HepG2 (cell line): ENCODE data around the gene RPH3AL. TPM values are rescaled to one million over a fixed set of nuclear protein-coding genes. Genes with fewer than 3 reads are reported as not detected.
A peak's percentile ranks its signal among the peaks of the same experiment; 100 is the strongest.

Experiments used
- ATM ChIP-seq: fragments of 450-650 bp; IDR thresholded peaks from 2 replicates; pipeline ENCODE4 v1.7.1; 2017; ENCODE audit warnings: mild to moderate bottlenecking, borderline replicate concordance
- DMAP1 ChIP-seq: IDR thresholded peaks from 2 replicates; pipeline ENCODE4 v1.6.1; 2016
- GABPB1 ChIP-seq: IDR thresholded peaks from 2 replicates; pipeline ENCODE4 v1.6.1; 2016; ENCODE audit warnings: mild to moderate bottlenecking, missing genetic modification reagents, moderate library complexity, missing compliant biosample characterization
- GATA4 ChIP-seq: sonication (generic); IDR thresholded peaks from 2 replicates; pipeline ENCODE4 v1.6.1; 2016; ENCODE audit warnings: antibody characterized with exemption, low read depth, borderline replicate concordance
- HDAC2 ChIP-seq: sonication (generic); formaldehyde crosslinking; IDR thresholded peaks from 2 replicates; pipeline ENCODE4 v1.4.0; 2020; ENCODE audit warnings: missing genetic modification reagents
- HNF4G ChIP-seq, 2 experiments: sonication (generic) in 1 of 2; formaldehyde crosslinking in 1 of 2; IDR thresholded peaks; 2 replicates each; pipeline versions ENCODE4 v1.4.0 to v1.6.1; 2011 to 2020; ENCODE audit warnings: borderline replicate concordance in 2 of 2, low read depth in 2 of 2, mild to moderate bottlenecking in 2 of 2, low read length in 1 of 2, missing genetic modification reagents in 1 of 2, moderate library complexity in 1 of 2
- HOXA3 ChIP-seq: sonication (generic); formaldehyde crosslinking; IDR thresholded peaks from 2 replicates; pipeline ENCODE4 v1.5.0; 2020; ENCODE audit warnings: missing genetic modification reagents
- IRF9 ChIP-seq: sonication (generic); formaldehyde crosslinking; IDR thresholded peaks from 2 replicates; pipeline ENCODE4 v1.8.0; 2022; ENCODE audit warnings: missing genetic modification reagents, mild to moderate bottlenecking, borderline replicate concordance
- KDM4B ChIP-seq: sonication (generic); formaldehyde crosslinking; IDR thresholded peaks from 2 replicates; pipeline ENCODE4 v1.4.0; 2020; ENCODE audit warnings: missing genetic modification reagents
- PRDM4 ChIP-seq: sonication (generic); formaldehyde crosslinking; IDR thresholded peaks from 2 replicates; pipeline ENCODE4 v1.9.0; 2021; ENCODE audit warnings: missing genetic modification reagents, borderline replicate concordance
- PTBP1 ChIP-seq: fragments of 200-400 bp; formaldehyde crosslinking; IDR thresholded peaks from 2 replicates; pipeline ENCODE4 v1.6.1; 2018; ENCODE audit warnings: low read length, low read depth; ENCODE audit not compliant: poor library complexity, severe bottlenecking
- SETDB1 ChIP-seq: sonication (generic); formaldehyde crosslinking; IDR thresholded peaks from 2 replicates; pipeline ENCODE4 v1.5.1; 2020; ENCODE audit warnings: missing genetic modification reagents, mild to moderate bottlenecking, borderline replicate concordance
- SPEN ChIP-seq: sonication (generic); formaldehyde crosslinking; IDR thresholded peaks from 2 replicates; pipeline ENCODE4 v1.5.1; 2020; ENCODE audit warnings: low read depth, mild to moderate bottlenecking, missing genetic modification reagents
- TFE3 ChIP-seq: IDR thresholded peaks from 2 replicates; pipeline ENCODE4 v1.6.1; 2016
- UBTF ChIP-seq: sonication (generic); formaldehyde crosslinking; IDR thresholded peaks from 2 replicates; pipeline ENCODE4 v1.4.0; 2020; ENCODE audit warnings: mild to moderate bottlenecking, missing genetic modification reagents
- YY1 ChIP-seq: IDR thresholded peaks from 2 replicates; pipeline ENCODE4 v1.6.1; 2011; ENCODE audit warnings: low read length, low read depth, moderate library complexity, mild to moderate bottlenecking; ENCODE audit not compliant: insufficient read depth, insufficient replicate concordance
- ZFP36L2 ChIP-seq: sonication (generic); formaldehyde crosslinking; IDR thresholded peaks from 2 replicates; pipeline ENCODE4 v1.4.0; 2020; ENCODE audit warnings: missing genetic modification reagents
- ZNF20 ChIP-seq: sonication (generic); formaldehyde crosslinking; IDR thresholded peaks from 2 replicates; pipeline ENCODE4 v1.4.0; 2020; ENCODE audit warnings: mild to moderate bottlenecking, moderate library complexity, missing genetic modification reagents
- ZNF333 ChIP-seq: sonication (generic); formaldehyde crosslinking; IDR thresholded peaks from 2 replicates; pipeline ENCODE4 v1.4.0; 2020; ENCODE audit warnings: mild to moderate bottlenecking, missing genetic modification reagents, borderline replicate concordance
- ZNF614 ChIP-seq: IDR thresholded peaks from 2 replicates; pipeline ENCODE4 v1.6.1; 2018; ENCODE audit warnings: missing biosample characterization, missing genetic modification reagents, inconsistent platforms, borderline replicate concordance
- ZNF724P ChIP-seq: sonication (generic); formaldehyde crosslinking; IDR thresholded peaks from 2 replicates; pipeline ENCODE4 v1.8.0; 2022; ENCODE audit warnings: missing genetic modification reagents, borderline replicate concordance
- ZNF768 ChIP-seq: sonication (generic); formaldehyde crosslinking; IDR thresholded peaks from 2 replicates; pipeline ENCODE4 v1.4.0; 2020; ENCODE audit warnings: missing genetic modification reagents
- polyA plus RNA-seq, 8 experiments: library from polyadenylated mRNA; depleted of rRNA in 3 of 8; stranded (reverse) in 7 of 8; unstranded in 1 of 8; fragments of >200 nt; fragmentation: Illumina TruSeq in 4 of 8; extraction: Trizol in 4 of 8; gene quantifications; 2 replicates each; pipeline versions ENCODE4 v1.2.1 to v1.2.3, GENCODE V29; 2011 to 2016; ENCODE audit warnings: low read depth in 4 of 8, missing spikeins in 1 of 8, mixed read lengths in 1 of 8; ENCODE audit not compliant: insufficient read depth in 1 of 8
- total RNA-seq, 5 experiments: library from RNA; depleted of rRNA; stranded (reverse); fragments of >200 nt; fragmentation: Illumina TruSeq; extraction: Trizol; gene quantifications; 2 replicates each; pipeline ENCODE4 v1.2.3, GENCODE V29; 2016; ENCODE audit warnings: low read depth in 1 of 5

RPH3AL gene
- total and polyA plus RNA-seq, 2 of the 13 experiments (the other 11 are each of a cell fraction or from before 2014, with no cell fraction given): 7.8 to 16.4 TPM

- no peak for TF ChIP-seq TFE3 (CRISPR knock-in tag)
- TF ChIP-seq GABPB1 (CRISPR knock-in tag): peak; percentile 43; the same call in 1 of the 2 replicates
- TF ChIP-seq PTBP1: no peak
- peak; percentile 33; the same call in 1 of the 2 replicates for TF ChIP-seq HNF4G (IDR thresholded peaks at IDR 0.05; ENCODE audit: borderline replicate concordance, low read depth, low read length)
- no peak for TF ChIP-seq HNF4G (CRISPR knock-in tag; IDR thresholded peaks at IDR 0.05; ENCODE audit: borderline replicate concordance, low read depth)
- peak; percentile 63 for TF ChIP-seq HOXA3 (CRISPR knock-in tag)
- peak; percentile 25; the same call in 1 of the 2 replicates for TF ChIP-seq ZNF768
- TF ChIP-seq ZFP36L2: no peak
- TF ChIP-seq ZNF724P (CRISPR knock-in tag): no peak
- TF ChIP-seq DMAP1 (CRISPR knock-in tag): no peak
- TF ChIP-seq ATM: no peak
- TF ChIP-seq SETDB1 (CRISPR knock-in tag): no peak
- TF ChIP-seq SPEN: 0 out of 2 replicates have a peak, but pooled peaks have one; percentile 42
- TF ChIP-seq KDM4B (CRISPR knock-in tag): no peak
- TF ChIP-seq PRDM4: no peak
- peak; percentile 72 for TF ChIP-seq YY1
- TF ChIP-seq HDAC2 (CRISPR knock-in tag): 0 out of 2 replicates have a peak, but pooled peaks have one; percentile 10
- TF ChIP-seq IRF9 (CRISPR knock-in tag): peak; percentile 76; the same call in 1 of the 2 replicates
- no peak for TF ChIP-seq ZNF333 (CRISPR knock-in tag)
- peak; percentile 39; the same call in 1 of the 2 replicates for TF ChIP-seq UBTF (CRISPR knock-in tag)
- 0 out of 2 replicates have a peak, but pooled peaks have one; percentile 14 for TF ChIP-seq ZNF614
- TF ChIP-seq ZNF20 (CRISPR knock-in tag): no peak
- no peak for TF ChIP-seq GATA4
Observed at GRCh38 chr17:386141-386876, 33.7 kb upstream of the RPH3AL start (continued).
